ENCODE results near the gene SMC3. TPM values are rescaled to one million over a fixed set of nuclear protein-coding genes. Genes with fewer than 3 reads are reported as not detected.

Gene SMC3
- total and polyA plus RNA-seq, 3 donors from 2014 or later = 28.7 to 86.8 (median 65.4) TPM

GRCh38 chr10:110634527-110635209, 67.2 kb downstream of the SMC3 start:
- DNase-seq = no peak
- Histone ChIP-seq H3K36me3 (ENCODE audit: low read depth, missing control alignments) (no peaks in the 10 kb centered on the region), H3K27me3 (no peaks in the 10 kb centered on the region), H3K4me1 (no peaks in the 10 kb centered on the region), H3K9me3 (no peaks in the 10 kb centered on the region), H3K4me3 (no peak overlapping the region), H3K27ac (no peak overlapping the region)
- 60 to 68% methylated on average over 9 of the region's 9 CpGs for WGBS, 2 donors
- TF ChIP-seq POLR2A (IDR thresholded peaks at IDR 0.05) = no peak
- TF ChIP-seq CTCF (IDR thresholded peaks at IDR 0.05) = no peak
- intact Hi-C loops (cut with DNase I; ENCODE audit: low total_unique reads) = no loop called here

- Histone ChIP-seq H3K4me1 (no peaks in the 10 kb centered on the region), H3K4me3 (no peak overlapping the region), H3K9me3 (no peaks in the 10 kb centered on the region), H3K27ac (no peak overlapping the region), H3K36me3 (ENCODE audit: low read depth, missing control alignments) (no peaks in the 10 kb centered on the region), H3K27me3 (no peaks in the 10 kb centered on the region)
- TF ChIP-seq POLR2A (IDR thresholded peaks at IDR 0.05) = no peak
- no peak for TF ChIP-seq CTCF (IDR thresholded peaks at IDR 0.05)
- intact Hi-C loops (cut with DNase I; ENCODE audit: low total_unique reads) = no loop called here
- DNase-seq = no peak
- 87 to 100% methylated on average over 1 to 2 of the region's 2 CpGs for WGBS, 2 donors
Measured at GRCh38 chr10:110636572-110636931, 69.1 kb downstream of the SMC3 start.

GRCh38 chr10:110636932-110637557, 69.5 kb downstream of the SMC3 start:
- Histone ChIP-seq H3K36me3 (ENCODE audit: low read depth, missing control alignments) (no peaks in the 10 kb centered on the region), H3K4me1 (no peaks in the 10 kb centered on the region), H3K4me3 (no peak overlapping the region), H3K27ac (no peak overlapping the region), H3K9me3 (no peaks in the 10 kb centered on the region), H3K27me3 (no peaks in the 10 kb centered on the region)
- 52 to 57% methylated on average over 6 of the region's 6 CpGs for WGBS, 2 donors
- no peak for TF ChIP-seq CTCF (IDR thresholded peaks at IDR 0.05)
- no peak for TF ChIP-seq POLR2A (IDR thresholded peaks at IDR 0.05)
- no peak for DNase-seq
- intact Hi-C loops (cut with DNase I; ENCODE audit: low total_unique reads) = no loop called here

GRCh38 chr10:110637558-110638053, 70.1 kb downstream of the SMC3 start:
- Histone ChIP-seq H3K4me3 (no peak overlapping the region), H3K27me3 (no peaks in the 10 kb centered on the region), H3K27ac (no peak overlapping the region), H3K9me3 (no peaks in the 10 kb centered on the region), H3K36me3 (ENCODE audit: low read depth, missing control alignments) (no peaks in the 10 kb centered on the region), H3K4me1 (no peaks in the 10 kb centered on the region)
- no peak for DNase-seq
- TF ChIP-seq CTCF (IDR thresholded peaks at IDR 0.05) (no peak), POLR2A (IDR thresholded peaks at IDR 0.05) (no peak)
- 52 to 55% methylated on average over 10 of the region's 10 CpGs for whole genome bisulfite sequencing, 2 donors
- intact Hi-C loops (cut with DNase I; ENCODE audit: low total_unique reads) = no loop called here
